ENCODE data around the gene NARF. TPM values are rescaled to one million over a fixed set of nuclear protein-coding genes. Genes with fewer than 3 reads are reported as not detected.
A peak's percentile ranks its signal among the peaks of the same experiment; 100 is the strongest.

The NARF gene
- total RNA-seq, 2 experiments from 2014 or later: 63.9 to 65.4 TPM

GRCh38 chr17:82525712-82526111 is 67.2 kb downstream of the NARF start:
- H3K4me1 Mint-ChIP-seq (ENCODE audit: low read depth): peaks cover 66% of the 10 kb centered on the region
- ATAC-seq (no peak), DNase-seq (no peak)
- no peak overlapping the region for H3K4me3 Mint-ChIP-seq
- no peak overlapping the region for H3K27ac Mint-ChIP-seq
- POLR2A ChIA-PET: no interaction called here
- H3K36me3 Mint-ChIP-seq (ENCODE audit: low read depth): peaks cover 18% of the 10 kb centered on the region
- H3K9me3 Mint-ChIP-seq: no peaks in the 10 kb centered on the region
- TF ChIP-seq CTCF (IDR thresholded peaks at IDR 0.05): no peak
- intact Hi-C loops (cut with micrococcal nuclease): no loop called here
- CTCF ChIA-PET: interaction anchor here (0.7 to 2.2 kb wide), 3 partner anchors 9 to 69 kb away, joined by 3 to 11 read pairs (median 3); no protein-coding TSS in a partner anchor
- no peaks in the 10 kb centered on the region for H3K27me3 Mint-ChIP-seq

- H3K27me3 Mint-ChIP-seq: no peaks in the 10 kb centered on the region
- H3K27ac Mint-ChIP-seq: no peak overlapping the region
- ChIA-PET CTCF (interaction anchor here (0.9 to 2.2 kb wide), 7 partner anchors 9 to 177 kb away, joined by 3 to 11 read pairs (median 5); no protein-coding TSS in a partner anchor), POLR2A (interaction anchor here (0.7 to 1.0 kb wide), 3 partner anchors 9 to 30 kb away, joined by 3 read pairs; no protein-coding TSS in a partner anchor)
- no peak overlapping the region for H3K4me3 Mint-ChIP-seq
- DNase-seq (no peak), ATAC-seq (no peak)
- peaks cover 9% of the 10 kb centered on the region for H3K36me3 Mint-ChIP-seq (ENCODE audit: low read depth)
- no peaks in the 10 kb centered on the region for H3K9me3 Mint-ChIP-seq
- TF ChIP-seq CTCF (IDR thresholded peaks at IDR 0.05): no peak
- intact Hi-C loops (cut with micrococcal nuclease): no loop called here
- peaks cover 60% of the 10 kb centered on the region for H3K4me1 Mint-ChIP-seq (ENCODE audit: low read depth)
Measured at GRCh38 chr17:82527898-82528297, 69.4 kb downstream of the NARF start.

GRCh38 chr17:82528484-82529265 is 70.1 kb downstream of the NARF start:
- peak; percentile 42 for DNase-seq
- H3K4me1 Mint-ChIP-seq (ENCODE audit: low read depth): peaks cover 59% of the 10 kb centered on the region
- no peak overlapping the region for H3K4me3 Mint-ChIP-seq
- ChIA-PET CTCF (interaction anchor here (0.9 to 2.0 kb wide), 5 partner anchors 8 to 36 kb away, joined by 3 to 5 read pairs (median 5); no protein-coding TSS in a partner anchor), POLR2A (interaction anchor here (0.8 to 1.7 kb wide), 3 partner anchors 22 to 79 kb away, joined by 3 to 4 read pairs (median 3); no protein-coding TSS in a partner anchor)
- intact Hi-C loops (cut with micrococcal nuclease): no loop called here
- H3K27me3 Mint-ChIP-seq: no peaks in the 10 kb centered on the region
- TF ChIP-seq CTCF (IDR thresholded peaks at IDR 0.05): no peak
- H3K9me3 Mint-ChIP-seq: no peaks in the 10 kb centered on the region
- peaks cover 6% of the 10 kb centered on the region for H3K36me3 Mint-ChIP-seq (ENCODE audit: low read depth)
- peak; percentile 43 for ATAC-seq
- H3K27ac Mint-ChIP-seq: peak overlapping the region; percentile 1

GRCh38 chr17:82529914-82530300 is 71.4 kb downstream of the NARF start:
- CTCF ChIA-PET: no interaction called here
- DNase-seq (no peak), ATAC-seq (no peak)
- Mint-ChIP-seq H3K27me3 (no peaks in the 10 kb centered on the region), H3K27ac (peak overlapping the region; percentile 48), H3K4me3 (no peak overlapping the region), H3K36me3 (ENCODE audit: low read depth) (peaks cover 6% of the 10 kb centered on the region), H3K9me3 (no peaks in the 10 kb centered on the region), H3K4me1 (ENCODE audit: low read depth) (peaks cover 63% of the 10 kb centered on the region)
- intact Hi-C loops (cut with micrococcal nuclease): no loop called here
- POLR2A ChIA-PET: interaction anchor here (0.6 to 1.9 kb wide), 3 partner anchors 8 to 81 kb away, joined by 3 to 8 read pairs (median 4); partner anchors contain the start of gene FOXK2
- no peak for TF ChIP-seq CTCF (IDR thresholded peaks at IDR 0.05)

- ChIA-PET CTCF (no interaction called here), POLR2A (interaction anchor here (1.3 kb wide), 1 partner anchor 19 kb away, joined by 3 read pairs; no protein-coding TSS in a partner anchor)
- DNase-seq (no peak), ATAC-seq (peak; percentile 65)
- Mint-ChIP-seq H3K27me3 (no peaks in the 10 kb centered on the region), H3K27ac (peak overlapping the region; percentile 73), H3K4me3 (no peak overlapping the region), H3K9me3 (no peaks in the 10 kb centered on the region), H3K4me1 (ENCODE audit: low read depth) (peaks cover 65% of the 10 kb centered on the region), H3K36me3 (ENCODE audit: low read depth) (peaks cover 7% of the 10 kb centered on the region)
- no peak for TF ChIP-seq CTCF (IDR thresholded peaks at IDR 0.05)
- intact Hi-C loops (cut with micrococcal nuclease): no loop called here
Measured at GRCh38 chr17:82531431-82531881, 72.9 kb downstream of the NARF start.

Data from activated CD8-positive, alpha-beta T cell treated with anti-CD3 and anti-CD28 coated beads for 36 hours (primary cell).